Subcutaneous abdominal adipose tissue (tissue), 5 donors: ENCODE data around the gene VIPR1.

Experiments
- H3K27ac ChIP-seq: one replicate; pipeline ENCODE4 v1.7.0; 2013; ENCODE audit warnings: low read depth, mild to moderate bottlenecking, inconsistent platforms, low read length, moderate library complexity
- H3K27me3 ChIP-seq, 5 donors: one replicate each; pipeline ENCODE4 v1.7.0; 2013; ENCODE audit warnings: low read length in 5 of 5, inconsistent platforms in 1 of 5; ENCODE audit not compliant: control insufficient read depth in 5 of 5, insufficient read depth in 4 of 5
- H3K36me3 ChIP-seq, 5 donors: one replicate each; pipeline ENCODE4 v1.7.0; 2013; ENCODE audit warnings: low read length in 5 of 5; ENCODE audit not compliant: control insufficient read depth in 5 of 5, insufficient read depth in 5 of 5
- H3K4me1 ChIP-seq, 5 donors: one replicate each; pipeline ENCODE4 v1.7.0; 2013; ENCODE audit warnings: low read length in 5 of 5, mild to moderate bottlenecking in 3 of 5, moderate library complexity in 1 of 5; ENCODE audit not compliant: control insufficient read depth in 5 of 5, insufficient read depth in 5 of 5
- H3K4me3 ChIP-seq, 5 donors: one replicate each; pipeline ENCODE4 v1.7.0; 2013; ENCODE audit warnings: low read length in 5 of 5, low read depth in 1 of 5
- H3K9ac ChIP-seq, 5 donors: one replicate each; pipeline ENCODE4 v1.7.0; 2013; ENCODE audit warnings: low read length in 5 of 5, mild to moderate bottlenecking in 4 of 5, moderate library complexity in 3 of 5
- H3K9me3 ChIP-seq, 5 donors: one replicate each; pipeline ENCODE4 v1.7.0; 2013; ENCODE audit warnings: low read length in 5 of 5; ENCODE audit not compliant: control insufficient read depth in 5 of 5
- donor health status: healthy.
- donor health status: healthy.
- donor health status: healthy.
- donor health status: healthy.
- donor health status: healthy.

Gene VIPR1

GRCh38 chr3:42501681-42502428 lies 588 bp upstream of the VIPR1 start:
- Histone ChIP-seq H3K27ac (no peak overlapping the region), H3K4me1 (peaks cover 5 to 45% (median 25%) of the 10 kb centered on the region in 5 donors), H3K4me3 (peak overlapping the region; percentile 54 to 67 (median 65)), H3K9me3 (no peaks in the 10 kb centered on the region), H3K9ac (peak overlapping the region in 2 of 5 donors; percentile 31 to 56), H3K36me3 (no peaks in the 10 kb centered on the region), H3K27me3 (peaks cover 0 to 33% (median 27%) of the 10 kb centered on the region in 5 donors)

GRCh38 chr3:42503251-42503924 lies 945 bp downstream of the VIPR1 start:
- peaks cover 1 to 47% (median 21%) of the 10 kb centered on the region in 5 donors for H3K4me1 ChIP-seq
- H3K9me3 ChIP-seq: no peaks in the 10 kb centered on the region
- H3K27me3 ChIP-seq: peaks cover 0 to 33% (median 27%) of the 10 kb centered on the region in 5 donors
- peak overlapping the region in 4 of 5 donors; percentile 42 to 66 (median 56) for H3K4me3 ChIP-seq
- no peak overlapping the region for H3K27ac ChIP-seq
- no peaks in the 10 kb centered on the region for H3K36me3 ChIP-seq
- peak overlapping the region in 3 of 5 donors; percentile 6 to 25 (median 9) for H3K9ac ChIP-seq

- Histone ChIP-seq H3K27ac (no peak overlapping the region), H3K36me3 (no peaks in the 10 kb centered on the region), H3K4me3 (peak overlapping the region in 4 of 5 donors; percentile 42 to 66 (median 56)), H3K9me3 (no peaks in the 10 kb centered on the region), H3K27me3 (peaks cover 0 to 32% (median 26%) of the 10 kb centered on the region in 5 donors), H3K4me1 (peaks cover 1 to 49% (median 26%) of the 10 kb centered on the region in 5 donors), H3K9ac (no peak overlapping the region)
These were observed 1.5 kb downstream of the VIPR1 start for GRCh38 chr3:42503957-42504333.

GRCh38 chr3:42504334-42505127 lies 2.1 kb downstream of the VIPR1 start:
- Histone ChIP-seq H3K27me3 (peaks cover 0 to 26% (median 20%) of the 10 kb centered on the region in 5 donors), H3K4me1 (peaks cover 1 to 49% (median 28%) of the 10 kb centered on the region in 5 donors), H3K9me3 (no peaks in the 10 kb centered on the region), H3K27ac (no peak overlapping the region), H3K9ac (no peak overlapping the region), H3K36me3 (no peaks in the 10 kb centered on the region), H3K4me3 (peak overlapping the region in 3 of 5 donors; percentile 51 to 66 (median 60))

- Histone ChIP-seq H3K4me1 (peaks cover 1 to 55% (median 36%) of the 10 kb centered on the region in 5 donors), H3K36me3 (no peaks in the 10 kb centered on the region), H3K4me3 (peak overlapping the region in 1 of 5 donors; percentile 38), H3K9me3 (no peaks in the 10 kb centered on the region), H3K9ac (no peak overlapping the region), H3K27ac (no peak overlapping the region), H3K27me3 (peaks cover 0 to 23% (median 20%) of the 10 kb centered on the region in 5 donors)
These were observed 2.8 kb downstream of the VIPR1 start for GRCh38 chr3:42505128-42505848.

- H3K27me3 ChIP-seq: peaks cover 0 to 20% (median 15%) of the 10 kb centered on the region in 5 donors
- no peak overlapping the region for H3K27ac ChIP-seq
- H3K9ac ChIP-seq: no peak overlapping the region
- H3K9me3 ChIP-seq: no peaks in the 10 kb centered on the region
- no peaks in the 10 kb centered on the region for H3K36me3 ChIP-seq
- H3K4me1 ChIP-seq: peaks cover 8 to 60% (median 42%) of the 10 kb centered on the region in 5 donors
- peak overlapping the region in 1 of 5 donors; percentile 7 for H3K4me3 ChIP-seq
These were observed 3.5 kb downstream of the VIPR1 start for GRCh38 chr3:42505849-42506410.

- Histone ChIP-seq H3K36me3 (no peaks in the 10 kb centered on the region), H3K27me3 (peaks cover 0 to 7% (median 1%) of the 10 kb centered on the region in 5 donors), H3K27ac (no peak overlapping the region), H3K9ac (no peak overlapping the region), H3K4me1 (peaks cover 13 to 60% (median 43%) of the 10 kb centered on the region in 5 donors), H3K4me3 (no peak overlapping the region), H3K9me3 (no peaks in the 10 kb centered on the region)
These were observed 4.8 kb downstream of the VIPR1 start for GRCh38 chr3:42507252-42507651.

GRCh38 chr3:42507761-42508335 lies 5.4 kb downstream of the VIPR1 start:
- H3K27ac ChIP-seq: no peak overlapping the region
- no peaks in the 10 kb centered on the region for H3K9me3 ChIP-seq
- no peak overlapping the region for H3K4me3 ChIP-seq
- H3K4me1 ChIP-seq: peaks cover 13 to 61% (median 42%) of the 10 kb centered on the region in 5 donors
- H3K27me3 ChIP-seq: peaks cover 0 to 5% (median 0%) of the 10 kb centered on the region in 5 donors
- no peaks in the 10 kb centered on the region for H3K36me3 ChIP-seq
- H3K9ac ChIP-seq: no peak overlapping the region

- Histone ChIP-seq H3K9me3 (no peaks in the 10 kb centered on the region), H3K9ac (no peak overlapping the region), H3K27me3 (no peaks in the 10 kb centered on the region), H3K36me3 (no peaks in the 10 kb centered on the region), H3K4me1 (peaks cover 13 to 58% (median 45%) of the 10 kb centered on the region in 5 donors), H3K4me3 (no peak overlapping the region), H3K27ac (no peak overlapping the region)
These were observed 6.1 kb downstream of the VIPR1 start for GRCh38 chr3:42508562-42508961.
